HCT116 (cell line): ENCODE measurements around the gene ANKRD6. TPM values are rescaled to one million over a fixed set of nuclear protein-coding genes. Genes with fewer than 3 reads are reported as not detected.

Experiments
- ATAC-seq: fragments of 200-7000 bp; cut with Tn5 transposase; 2 replicates; pipeline ENCODE4 v1.9.1; 2020; ENCODE audit warnings: mild to moderate bottlenecking, moderate library complexity
- BruUV-seq: library from RNA; stranded (reverse); fragments of 400-500 nt; replicated peaks from 2 replicates; lab custom pipeline; 2021; lab: Mats Ljungman, UMichigan
- CTCF ChIA-PET: fragments of 300-600 bp; sonication (Branson Sonifier 250); formaldehyde crosslinking; loops from one replicate; lab custom pipeline; 2021; ENCODE audit warnings: antibody characterized with exemption; lab: Charles Lee
- POLR2A ChIA-PET: fragments of 300-600, 350-600 bp; sonication (Branson Sonifier 250); formaldehyde crosslinking; loops from one replicate; lab custom pipeline; 2021; ENCODE audit warnings: antibody characterized with exemption; lab: Charles Lee
- RAD21 ChIA-PET, 2 experiments: fragments of 300-600 bp; sonication (Branson Sonifier 250); formaldehyde crosslinking; loops; one replicate each; lab custom pipeline; 2023; ENCODE audit warnings: low total read pairs in 2 of 2; ENCODE audit not compliant: uncharacterized antibody in 2 of 2, unreplicated experiment in 2 of 2, low non-redundant PET in 1 of 2; lab: Charles Lee
- DNase-seq: peaks from one replicate; pipeline ENCODE4 v3.0.0-alpha.2; 2010; ENCODE audit warnings: low read depth, low spot score
- H2AFZ ChIP-seq: fragments of 200-600 bp; shearing (Covaris generic), sonication (generic); 2 replicates; pipeline ENCODE4 v1.6.1; 2017; ENCODE audit warnings: low read depth, mixed run types, mixed read lengths, antibody characterized with exemption, low read length; ENCODE audit not compliant: poor library complexity, severe bottlenecking
- H3K27ac ChIP-seq: 2 replicates; pipeline ENCODE4 v1.5.1; 2012; ENCODE audit warnings: low read depth, low read length
- H3K27me3 ChIP-seq: fragments of 200-600 bp; sonication (generic); 2 replicates; pipeline ENCODE4 v1.6.1; 2016; ENCODE audit warnings: mixed run types, low read length, mixed read lengths; ENCODE audit not compliant: insufficient read depth
- H3K36me3 ChIP-seq, 2 experiments: fragments of 200-500 bp in 1 of 2; fragments of 200-600 bp in 1 of 2; sonication (Bioruptor generic) in 1 of 2; sonication (generic) in 1 of 2; 2 replicates each; pipeline versions ENCODE4 v1.5.1 to v1.6.1; 2014 to 2016; ENCODE audit warnings: low read length in 2 of 2, inconsistent platforms in 1 of 2, mixed read lengths in 1 of 2, mixed run types in 1 of 2; ENCODE audit not compliant: insufficient read depth in 2 of 2, control insufficient read depth in 1 of 2
- H3K4me1 ChIP-seq, 2 experiments: fragments of 200-600 bp in 1 of 2; sonication (generic) in 1 of 2; 2 replicates each; pipeline versions ENCODE4 v1.5.1 to v1.6.1; 2012 to 2017; ENCODE audit warnings: low read length in 2 of 2, inconsistent platforms in 1 of 2, mild to moderate bottlenecking in 1 of 2, mixed read lengths in 1 of 2, mixed run types in 1 of 2, moderate library complexity in 1 of 2; ENCODE audit not compliant: insufficient read depth in 2 of 2, control insufficient read depth in 1 of 2
- H3K4me2 ChIP-seq: fragments of 200-600 bp; sonication (generic); 2 replicates; pipeline ENCODE4 v1.6.1; 2017; ENCODE audit warnings: mixed run types, low read length, mixed read lengths
- H3K4me3 ChIP-seq, 2 experiments: fragments of 200-600 bp in 1 of 2; sonication (generic) in 1 of 2; replicated peaks in 1 of 2; 2 replicates each; pipeline ENCODE4 v1.5.1; 2011 to 2016; ENCODE audit warnings: low read length in 2 of 2, control low read depth in 1 of 2, low read depth in 1 of 2, mild to moderate bottlenecking in 1 of 2, mixed read lengths in 1 of 2, mixed run types in 1 of 2
- H3K79me2 ChIP-seq: fragments of 200-600 bp; sonication (generic); 2 replicates; pipeline ENCODE4 v1.6.1; 2017; ENCODE audit warnings: mild to moderate bottlenecking, mixed run types, low read length, moderate library complexity, mixed read lengths; ENCODE audit not compliant: insufficient read depth
- H3K9ac ChIP-seq: fragments of 200-600 bp; sonication (generic); 2 replicates; pipeline ENCODE4 v1.6.1; 2016; ENCODE audit warnings: low read length, mixed read lengths
- H3K9me2 ChIP-seq: fragments of 200-600 bp; sonication (generic), shearing (Covaris generic); 2 replicates; pipeline ENCODE4 v1.6.1; 2017; ENCODE audit warnings: mixed run types, mild to moderate bottlenecking, moderate library complexity; ENCODE audit not compliant: insufficient read depth
- H3K9me3 ChIP-seq, 2 experiments: fragments of 200-500 bp in 1 of 2; fragments of 200-600 bp in 1 of 2; sonication (Bioruptor generic) in 1 of 2; sonication (generic) in 1 of 2; 2 replicates each; pipeline ENCODE4 v1.6.1; 2014 to 2017; ENCODE audit warnings: low read length in 2 of 2, mixed read lengths in 2 of 2, inconsistent platforms in 1 of 2, low read depth in 1 of 2, mild to moderate bottlenecking in 1 of 2, mixed run types in 1 of 2, moderate library complexity in 1 of 2; ENCODE audit not compliant: control insufficient read depth in 1 of 2, insufficient read depth in 1 of 2
- H4K20me1 ChIP-seq: fragments of 200-600 bp; sonication (generic), shearing (Covaris generic); 2 replicates; pipeline ENCODE4 v1.6.1; 2017; ENCODE audit warnings: mixed run types, mild to moderate bottlenecking, moderate library complexity; ENCODE audit not compliant: insufficient read depth
- CEBPB ChIP-seq: IDR thresholded peaks from 2 replicates; pipeline ENCODE4 v1.6.1; 2012; ENCODE audit warnings: low read depth
- EGR1 ChIP-seq: IDR thresholded peaks from 2 replicates; pipeline ENCODE4 v1.6.1; 2012; ENCODE audit warnings: low read depth
- ELF1 ChIP-seq: IDR thresholded peaks from 2 replicates; pipeline ENCODE4 v1.6.1; 2012; ENCODE audit warnings: low read depth, borderline replicate concordance
- EZH2phosphoT487 ChIP-seq: fragments of 200-600 bp; IDR thresholded peaks from 2 replicates; pipeline ENCODE4 v1.6.1; 2018; ENCODE audit warnings: antibody characterized with exemption, borderline replicate concordance
- FOSL1 ChIP-seq: IDR thresholded peaks from 2 replicates; pipeline ENCODE4 v1.6.1; 2012; ENCODE audit warnings: low read depth
- JUND ChIP-seq: IDR thresholded peaks from 2 replicates; pipeline ENCODE4 v1.6.1; 2012
- MAX ChIP-seq: IDR thresholded peaks from 2 replicates; pipeline ENCODE4 v1.6.1; 2012
- POLR2A ChIP-seq: IDR thresholded peaks from 2 replicates; pipeline ENCODE4 v1.7.0; 2011; ENCODE audit warnings: borderline replicate concordance; ENCODE audit not compliant: insufficient read depth, insufficient read length; ENCODE audit errors: extremely low read depth
- POLR2AphosphoS5 ChIP-seq: IDR thresholded peaks from 2 replicates; pipeline ENCODE4 v1.6.1; 2011; ENCODE audit warnings: mild to moderate bottlenecking, low read depth, low read length, moderate library complexity
- SP1 ChIP-seq: IDR thresholded peaks from 2 replicates; pipeline ENCODE4 v1.6.1; 2012; ENCODE audit warnings: low read depth
- SRF ChIP-seq: IDR thresholded peaks from 2 replicates; pipeline ENCODE4 v1.6.1; 2012; ENCODE audit warnings: low read depth
- ZFX ChIP-seq: fragments of 450-650 bp; IDR thresholded peaks from 2 replicates; pipeline ENCODE4 v1.6.1; 2017
- ZNF274 ChIP-seq: fragments of 200-500 bp; sonication (Bioruptor generic); IDR thresholded peaks from 2 replicates; pipeline ENCODE4 v1.6.1; 2014; ENCODE audit warnings: mild to moderate bottlenecking, low read depth, low read length, inconsistent platforms
- intact Hi-C: fragments of 100-400 bp; cut with micrococcal nuclease; formaldehyde crosslinking; loops from 2 replicates; pipeline ENCODE4 v1.10.0; 2022
- total RNA-seq: library from RNA; stranded (reverse); gene quantifications from one replicate; pipeline ENCODE4 v1.2.1, GENCODE V29; 2021; ENCODE audit not compliant: unreplicated experiment
- TF ChIP-seq, protein P1 (sequence below): IDR thresholded peaks from 2 replicates; pipeline ENCODE4 v1.6.1; 2012
- TF ChIP-seq, protein P2 (sequence below): IDR thresholded peaks from 2 replicates; pipeline ENCODE4 v1.6.1; 2012; ENCODE audit warnings: low read depth
- TF ChIP-seq, protein P3 (sequence below), 3 experiments: fragments of 200-600 bp in 1 of 3; sonication (generic) in 1 of 3; IDR thresholded peaks in 2 of 3; conservative IDR thresholded peaks in 1 of 3; 2 replicates each; pipeline ENCODE4 v1.5.1; 2012 to 2017; ENCODE audit warnings: low read depth in 2 of 3, low read length in 2 of 3, antibody characterized with exemption in 1 of 3, borderline replicate concordance in 1 of 3, control low read depth in 1 of 3, mild to moderate bottlenecking in 1 of 3, mixed read lengths in 1 of 3, mixed run types in 1 of 3, moderate library complexity in 1 of 3; ENCODE audit not compliant: insufficient read depth in 1 of 3
- TF ChIP-seq, protein P4 (sequence below): IDR thresholded peaks from 2 replicates; pipeline ENCODE4 v1.6.1; 2011; ENCODE audit warnings: mild to moderate bottlenecking, low read length, moderate library complexity; ENCODE audit not compliant: insufficient replicate concordance; ENCODE audit errors: extremely low read depth

The ANKRD6 gene
- total RNA-seq, 1 experiment from 2014 or later, result 9.9 TPM

DNA sequence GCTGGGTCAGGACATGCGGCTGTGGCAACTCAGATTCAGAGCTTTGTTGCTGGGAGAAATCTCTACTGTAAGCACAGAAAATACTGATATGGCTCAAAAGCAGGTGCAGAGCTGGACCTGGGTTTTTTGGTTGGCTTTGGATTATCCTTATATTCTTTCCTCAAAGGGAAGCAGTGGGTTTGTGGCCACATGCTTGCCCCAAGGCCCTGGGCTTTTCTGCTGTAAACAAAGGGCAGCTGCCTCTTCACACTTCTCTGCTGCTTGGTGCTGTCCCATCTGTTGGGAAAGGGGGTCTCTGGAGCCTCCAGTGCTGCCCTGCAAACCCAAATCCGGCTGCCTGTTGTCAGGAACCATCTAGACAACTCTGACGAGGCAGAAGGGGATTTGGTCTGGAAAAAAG is 52.4 kb downstream of the ANKRD6 start (continued):
- TF ChIP-seq ZFX, result no peak

GRCh38 chr6:89487864-89488263 is 54.9 kb downstream of the ANKRD6 start:
- no peak overlapping the region for H3K4me3 ChIP-seq
- H3K9me3 ChIP-seq, result no peaks in the 10 kb centered on the region
- H3K9me2 ChIP-seq, result no peaks in the 10 kb centered on the region
- H3K4me2 ChIP-seq, result no peak overlapping the region
- no peak for ATAC-seq
- no peak overlapping the region for H3K9ac ChIP-seq
- POLR2A ChIA-PET, result no interaction called here
- intact Hi-C loops, result no loop called here
- H2AFZ ChIP-seq, result no peak overlapping the region
- no peak for DNase-seq
- no TSS peak for BruUV-seq
- H3K36me3 ChIP-seq, result no peaks in the 10 kb centered on the region
- no peaks in the 10 kb centered on the region for H4K20me1 ChIP-seq
- H3K27me3 ChIP-seq, result no peaks in the 10 kb centered on the region
- CTCF ChIA-PET, result interaction anchor here (0.5 kb wide), 1 partner anchor 147 kb away, joined by 3 read pairs; no protein-coding TSS in a partner anchor
- H3K27ac ChIP-seq, result no peak overlapping the region
- H3K79me2 ChIP-seq, result no peaks in the 10 kb centered on the region
- RAD21 ChIA-PET, result no interaction called here
- H3K4me1 ChIP-seq, result no peaks in the 10 kb centered on the region
- TF ChIP-seq EZH2phosphoT487 (no peak), ZFX (no peak), ELF1 (no peak), EGR1 (no peak), ZNF274 (no peak), SP1 (no peak), POLR2AphosphoS5 (no peak), JUND (no peak), SRF (no peak), POLR2A (no peak), FOSL1 (no peak), MAX (no peak), CEBPB (no peak)
- TF ChIP-seq, protein P1, sequence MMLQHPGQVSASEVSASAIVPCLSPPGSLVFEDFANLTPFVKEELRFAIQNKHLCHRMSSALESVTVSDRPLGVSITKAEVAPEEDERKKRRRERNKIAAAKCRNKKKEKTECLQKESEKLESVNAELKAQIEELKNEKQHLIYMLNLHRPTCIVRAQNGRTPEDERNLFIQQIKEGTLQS, result no peak
- TF ChIP-seq, protein P2, sequence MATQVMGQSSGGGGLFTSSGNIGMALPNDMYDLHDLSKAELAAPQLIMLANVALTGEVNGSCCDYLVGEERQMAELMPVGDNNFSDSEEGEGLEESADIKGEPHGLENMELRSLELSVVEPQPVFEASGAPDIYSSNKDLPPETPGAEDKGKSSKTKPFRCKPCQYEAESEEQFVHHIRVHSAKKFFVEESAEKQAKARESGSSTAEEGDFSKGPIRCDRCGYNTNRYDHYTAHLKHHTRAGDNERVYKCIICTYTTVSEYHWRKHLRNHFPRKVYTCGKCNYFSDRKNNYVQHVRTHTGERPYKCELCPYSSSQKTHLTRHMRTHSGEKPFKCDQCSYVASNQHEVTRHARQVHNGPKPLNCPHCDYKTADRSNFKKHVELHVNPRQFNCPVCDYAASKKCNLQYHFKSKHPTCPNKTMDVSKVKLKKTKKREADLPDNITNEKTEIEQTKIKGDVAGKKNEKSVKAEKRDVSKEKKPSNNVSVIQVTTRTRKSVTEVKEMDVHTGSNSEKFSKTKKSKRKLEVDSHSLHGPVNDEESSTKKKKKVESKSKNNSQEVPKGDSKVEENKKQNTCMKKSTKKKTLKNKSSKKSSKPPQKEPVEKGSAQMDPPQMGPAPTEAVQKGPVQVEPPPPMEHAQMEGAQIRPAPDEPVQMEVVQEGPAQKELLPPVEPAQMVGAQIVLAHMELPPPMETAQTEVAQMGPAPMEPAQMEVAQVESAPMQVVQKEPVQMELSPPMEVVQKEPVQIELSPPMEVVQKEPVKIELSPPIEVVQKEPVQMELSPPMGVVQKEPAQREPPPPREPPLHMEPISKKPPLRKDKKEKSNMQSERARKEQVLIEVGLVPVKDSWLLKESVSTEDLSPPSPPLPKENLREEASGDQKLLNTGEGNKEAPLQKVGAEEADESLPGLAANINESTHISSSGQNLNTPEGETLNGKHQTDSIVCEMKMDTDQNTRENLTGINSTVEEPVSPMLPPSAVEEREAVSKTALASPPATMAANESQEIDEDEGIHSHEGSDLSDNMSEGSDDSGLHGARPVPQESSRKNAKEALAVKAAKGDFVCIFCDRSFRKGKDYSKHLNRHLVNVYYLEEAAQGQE, result no peak
- TF ChIP-seq, protein P3, sequence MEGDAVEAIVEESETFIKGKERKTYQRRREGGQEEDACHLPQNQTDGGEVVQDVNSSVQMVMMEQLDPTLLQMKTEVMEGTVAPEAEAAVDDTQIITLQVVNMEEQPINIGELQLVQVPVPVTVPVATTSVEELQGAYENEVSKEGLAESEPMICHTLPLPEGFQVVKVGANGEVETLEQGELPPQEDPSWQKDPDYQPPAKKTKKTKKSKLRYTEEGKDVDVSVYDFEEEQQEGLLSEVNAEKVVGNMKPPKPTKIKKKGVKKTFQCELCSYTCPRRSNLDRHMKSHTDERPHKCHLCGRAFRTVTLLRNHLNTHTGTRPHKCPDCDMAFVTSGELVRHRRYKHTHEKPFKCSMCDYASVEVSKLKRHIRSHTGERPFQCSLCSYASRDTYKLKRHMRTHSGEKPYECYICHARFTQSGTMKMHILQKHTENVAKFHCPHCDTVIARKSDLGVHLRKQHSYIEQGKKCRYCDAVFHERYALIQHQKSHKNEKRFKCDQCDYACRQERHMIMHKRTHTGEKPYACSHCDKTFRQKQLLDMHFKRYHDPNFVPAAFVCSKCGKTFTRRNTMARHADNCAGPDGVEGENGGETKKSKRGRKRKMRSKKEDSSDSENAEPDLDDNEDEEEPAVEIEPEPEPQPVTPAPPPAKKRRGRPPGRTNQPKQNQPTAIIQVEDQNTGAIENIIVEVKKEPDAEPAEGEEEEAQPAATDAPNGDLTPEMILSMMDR (IDR thresholded peaks at IDR 0.05 in 2 of 3, conservative IDR thresholded peaks at IDR 0.05 in 1 of 3; ENCODE audit: borderline replicate concordance in 1 of 3, insufficient read depth in 1 of 3, low read depth in 2 of 3, low read length in 2 of 3), result no peak
- TF ChIP-seq, protein P4, sequence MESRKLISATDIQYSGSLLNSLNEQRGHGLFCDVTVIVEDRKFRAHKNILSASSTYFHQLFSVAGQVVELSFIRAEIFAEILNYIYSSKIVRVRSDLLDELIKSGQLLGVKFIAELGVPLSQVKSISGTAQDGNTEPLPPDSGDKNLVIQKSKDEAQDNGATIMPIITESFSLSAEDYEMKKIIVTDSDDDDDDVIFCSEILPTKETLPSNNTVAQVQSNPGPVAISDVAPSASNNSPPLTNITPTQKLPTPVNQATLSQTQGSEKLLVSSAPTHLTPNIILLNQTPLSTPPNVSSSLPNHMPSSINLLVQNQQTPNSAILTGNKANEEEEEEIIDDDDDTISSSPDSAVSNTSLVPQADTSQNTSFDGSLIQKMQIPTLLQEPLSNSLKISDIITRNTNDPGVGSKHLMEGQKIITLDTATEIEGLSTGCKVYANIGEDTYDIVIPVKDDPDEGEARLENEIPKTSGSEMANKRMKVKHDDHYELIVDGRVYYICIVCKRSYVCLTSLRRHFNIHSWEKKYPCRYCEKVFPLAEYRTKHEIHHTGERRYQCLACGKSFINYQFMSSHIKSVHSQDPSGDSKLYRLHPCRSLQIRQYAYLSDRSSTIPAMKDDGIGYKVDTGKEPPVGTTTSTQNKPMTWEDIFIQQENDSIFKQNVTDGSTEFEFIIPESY, result no peak
